ENCODE measurements around the gene PACRG.

PACRG gene

DNA sequence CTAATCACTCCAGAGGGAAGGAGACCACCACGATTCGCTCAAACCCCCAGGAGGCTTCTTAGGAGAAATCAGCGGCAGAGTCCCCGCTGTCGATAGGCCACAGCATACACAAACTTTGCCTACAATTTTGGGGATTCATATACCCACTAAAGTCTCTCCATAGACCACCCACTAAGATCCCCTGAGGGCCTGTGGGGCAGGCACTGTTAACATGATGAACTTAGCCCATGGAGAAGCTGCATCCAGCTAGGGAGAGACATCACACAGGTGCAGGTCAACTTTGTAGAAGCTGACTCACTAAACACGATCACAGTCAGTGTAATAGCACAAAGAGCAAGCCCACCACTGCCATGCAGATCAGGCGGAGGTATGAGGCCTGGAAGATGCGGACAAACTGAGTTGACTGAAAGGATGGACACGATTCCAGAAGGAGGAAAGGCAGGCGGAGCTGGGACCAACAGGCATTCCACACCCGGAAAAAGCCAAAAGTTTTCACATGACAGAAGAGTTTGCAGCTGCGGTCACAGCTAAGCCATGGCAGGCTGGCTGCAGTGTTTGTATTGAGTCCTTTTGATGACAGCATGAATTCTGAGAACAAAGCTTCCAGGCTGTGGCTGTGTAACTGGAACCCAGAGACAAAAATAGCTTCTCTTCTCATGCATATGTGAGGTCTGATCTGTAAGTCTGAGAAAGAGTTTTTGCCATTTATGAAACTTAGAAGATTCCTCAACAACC lies 611.1 kb downstream of the PACRG start:
- TF ChIP-seq, protein P1, sequence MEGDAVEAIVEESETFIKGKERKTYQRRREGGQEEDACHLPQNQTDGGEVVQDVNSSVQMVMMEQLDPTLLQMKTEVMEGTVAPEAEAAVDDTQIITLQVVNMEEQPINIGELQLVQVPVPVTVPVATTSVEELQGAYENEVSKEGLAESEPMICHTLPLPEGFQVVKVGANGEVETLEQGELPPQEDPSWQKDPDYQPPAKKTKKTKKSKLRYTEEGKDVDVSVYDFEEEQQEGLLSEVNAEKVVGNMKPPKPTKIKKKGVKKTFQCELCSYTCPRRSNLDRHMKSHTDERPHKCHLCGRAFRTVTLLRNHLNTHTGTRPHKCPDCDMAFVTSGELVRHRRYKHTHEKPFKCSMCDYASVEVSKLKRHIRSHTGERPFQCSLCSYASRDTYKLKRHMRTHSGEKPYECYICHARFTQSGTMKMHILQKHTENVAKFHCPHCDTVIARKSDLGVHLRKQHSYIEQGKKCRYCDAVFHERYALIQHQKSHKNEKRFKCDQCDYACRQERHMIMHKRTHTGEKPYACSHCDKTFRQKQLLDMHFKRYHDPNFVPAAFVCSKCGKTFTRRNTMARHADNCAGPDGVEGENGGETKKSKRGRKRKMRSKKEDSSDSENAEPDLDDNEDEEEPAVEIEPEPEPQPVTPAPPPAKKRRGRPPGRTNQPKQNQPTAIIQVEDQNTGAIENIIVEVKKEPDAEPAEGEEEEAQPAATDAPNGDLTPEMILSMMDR (IDR thresholded peaks at IDR 0.05): no peak
- H3K36me3 ChIP-seq: no peaks in the 10 kb centered on the region
- H3K27ac ChIP-seq: no peak overlapping the region
- H3K27me3 ChIP-seq: peaks cover 20% of the 10 kb centered on the region
- peaks cover 4% of the 10 kb centered on the region in 2 experiments for H3K4me1 ChIP-seq (ENCODE audit: control insufficient read depth in 1 of 2, insufficient read depth in 1 of 2, low read depth in 1 of 2, low read length in 1 of 2)
- no peak overlapping the region for H3K4me3 ChIP-seq (ENCODE audit: low read depth in 1 of 2, low read length in 1 of 2)
- H3K9me3 ChIP-seq: no peaks in the 10 kb centered on the region

DNA sequence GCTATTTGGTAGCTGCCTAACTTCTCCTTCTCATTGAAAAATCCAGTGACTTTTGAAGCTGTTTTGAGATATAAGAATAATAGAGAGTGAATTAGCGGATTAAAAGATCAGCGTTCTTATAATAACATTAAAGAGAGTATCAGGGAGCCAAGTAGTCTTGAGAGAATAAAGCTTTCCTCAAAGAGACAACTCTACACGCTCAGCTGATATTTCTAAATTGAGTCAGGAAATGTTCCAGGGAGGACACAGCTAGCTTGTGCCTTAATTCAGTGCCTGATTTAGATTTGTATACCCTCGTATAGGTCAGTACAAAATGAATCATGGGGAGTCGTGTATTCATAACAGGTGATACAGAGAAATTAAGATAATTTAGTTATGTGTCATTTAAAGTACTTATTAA lies 611.7 kb downstream of the PACRG start:
- H3K27ac ChIP-seq: no peak overlapping the region
- peaks cover 4% of the 10 kb centered on the region in 2 experiments for H3K4me1 ChIP-seq (ENCODE audit: control insufficient read depth in 1 of 2, insufficient read depth in 1 of 2, low read depth in 1 of 2, low read length in 1 of 2)
- no peaks in the 10 kb centered on the region for H3K9me3 ChIP-seq
- TF ChIP-seq, protein P1 (IDR thresholded peaks at IDR 0.05): no peak
- no peak overlapping the region for H3K4me3 ChIP-seq (ENCODE audit: low read depth in 1 of 2, low read length in 1 of 2)
- H3K27me3 ChIP-seq: peaks cover 20% of the 10 kb centered on the region
- H3K36me3 ChIP-seq: no peaks in the 10 kb centered on the region

DNA sequence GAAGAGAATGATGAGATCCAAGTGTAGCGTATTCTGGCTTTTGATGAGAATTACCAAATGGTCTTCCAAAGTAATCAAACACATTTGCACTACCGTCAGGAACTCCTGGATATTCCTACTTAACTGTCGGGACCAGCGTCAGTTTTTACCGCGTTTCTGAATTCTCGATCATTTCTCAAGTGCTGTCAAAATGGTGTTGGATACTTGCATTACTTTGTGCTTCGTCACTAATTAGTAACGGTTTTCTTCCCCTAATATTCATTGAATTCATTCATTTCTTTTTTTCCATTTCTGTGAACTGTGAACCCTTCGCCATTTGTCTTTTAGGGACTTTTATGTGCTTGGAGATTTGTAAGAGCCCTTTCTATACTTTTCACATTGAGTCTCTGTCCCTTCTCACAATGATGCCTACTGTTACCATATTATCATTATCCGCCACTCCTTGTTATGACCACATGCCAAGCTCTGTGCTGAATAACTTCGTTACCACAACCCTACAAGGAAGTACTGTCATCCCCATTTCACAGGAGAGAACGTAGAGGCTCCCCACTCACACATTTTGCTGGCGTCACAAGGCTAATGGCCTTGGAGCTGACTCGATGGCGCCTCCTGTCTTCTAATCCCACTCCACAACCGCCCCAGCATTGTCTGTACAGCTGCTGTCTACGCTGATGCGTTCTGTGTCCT lies 612.6 kb downstream of the PACRG start:
- TF ChIP-seq, protein P1 (IDR thresholded peaks at IDR 0.05): no peak
- no peak overlapping the region for H3K27ac ChIP-seq
- peaks cover 4% of the 10 kb centered on the region in 2 experiments for H3K4me1 ChIP-seq (ENCODE audit: control insufficient read depth in 1 of 2, insufficient read depth in 1 of 2, low read depth in 1 of 2, low read length in 1 of 2)
- H3K27me3 ChIP-seq: peaks cover 14% of the 10 kb centered on the region
- H3K36me3 ChIP-seq: no peaks in the 10 kb centered on the region
- H3K4me3 ChIP-seq (ENCODE audit: low read depth in 1 of 2, low read length in 1 of 2): no peak overlapping the region
- no peaks in the 10 kb centered on the region for H3K9me3 ChIP-seq

DNA sequence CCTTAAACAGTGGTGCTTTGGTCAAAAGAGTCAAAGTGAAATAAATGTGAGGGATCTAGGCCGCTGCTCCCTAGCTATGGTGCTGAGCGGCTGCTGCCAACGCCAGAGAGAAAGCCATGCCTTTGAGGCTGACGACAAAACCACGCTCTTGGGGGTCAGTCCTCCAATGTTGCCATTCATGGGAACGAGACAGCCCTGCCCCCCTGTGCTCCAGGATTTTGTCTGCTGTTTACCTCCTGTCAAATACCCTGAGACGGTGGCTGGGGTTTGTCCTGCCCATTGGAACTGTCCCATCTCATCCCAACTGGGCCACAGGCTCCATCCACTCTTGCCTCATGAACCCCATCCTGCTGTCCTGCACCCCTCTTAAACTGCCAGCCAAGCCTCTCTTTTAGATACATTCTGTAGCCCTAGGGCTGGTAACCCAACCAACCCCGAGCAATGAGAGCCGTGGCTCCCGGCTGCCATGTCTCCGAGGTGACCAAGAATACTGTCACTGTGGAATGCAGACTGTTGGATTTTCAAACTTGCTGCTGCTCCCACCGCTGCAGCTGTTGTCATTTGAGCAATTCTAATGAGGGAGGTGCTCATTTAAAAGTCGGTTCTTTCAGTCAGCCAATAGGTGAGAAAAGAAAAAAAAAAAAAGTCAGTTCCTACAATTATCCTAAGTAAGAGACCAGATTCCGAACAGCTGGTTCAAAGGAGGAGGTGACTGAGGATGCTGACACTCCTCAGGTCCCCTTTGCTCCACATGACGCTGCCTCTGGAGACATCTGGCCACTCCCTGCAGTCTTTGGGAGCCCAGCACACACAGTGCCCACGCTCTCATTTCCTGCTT lies 613.7 kb downstream of the PACRG start:
- TF ChIP-seq, protein P1 (IDR thresholded peaks at IDR 0.05): no peak
- no peaks in the 10 kb centered on the region for H3K36me3 ChIP-seq
- H3K9me3 ChIP-seq: no peaks in the 10 kb centered on the region
- H3K27me3 ChIP-seq: peaks cover 3% of the 10 kb centered on the region
- H3K27ac ChIP-seq: no peak overlapping the region
- H3K4me1 ChIP-seq (ENCODE audit: control insufficient read depth in 1 of 2, insufficient read depth in 1 of 2, low read depth in 1 of 2, low read length in 1 of 2): no peaks in the 10 kb centered on the region
- no peak overlapping the region for H3K4me3 ChIP-seq (ENCODE audit: low read depth in 1 of 2, low read length in 1 of 2)

GRCh38 chr6:163342571-163343539 lies 615.1 kb downstream of the PACRG start:
- no peaks in the 10 kb centered on the region for H3K36me3 ChIP-seq
- H3K4me1 ChIP-seq (ENCODE audit: control insufficient read depth in 1 of 2, insufficient read depth in 1 of 2, low read depth in 1 of 2, low read length in 1 of 2): no peaks in the 10 kb centered on the region
- no peak overlapping the region for H3K27ac ChIP-seq
- no peaks in the 10 kb centered on the region for H3K9me3 ChIP-seq
- no peaks in the 10 kb centered on the region for H3K27me3 ChIP-seq
- no peak overlapping the region for H3K4me3 ChIP-seq (ENCODE audit: low read depth in 1 of 2, low read length in 1 of 2)
- TF ChIP-seq, protein P1 (IDR thresholded peaks at IDR 0.05): no peak

All from neutrophil (primary cell).